A549 (cell line): ENCODE results near the gene EVA1C. TPM values are rescaled to one million over a fixed set of nuclear protein-coding genes. Genes with fewer than 3 reads are reported as not detected.
A peak's percentile ranks its signal among the peaks of the same experiment; 100 is the strongest.

Experiments used
- ATAC-seq, 2 experiments: fragments of 200-7000 bp in 1 of 2; fragments of >200 bp in 1 of 2; cut with Nextera tagmentation in 1 of 2; cut with Tn5 transposase in 1 of 2; 3 replicates each; pipeline versions ENCODE4 v1.8.0 to v1.9.1; 2018 to 2020; ENCODE audit warnings: mild to moderate bottlenecking in 1 of 2, moderate library complexity in 1 of 2
- CTCF ChIA-PET: fragments of 300-600 bp; sonication (Branson Sonifier 250); formaldehyde crosslinking; extraction: SDS; loops from one replicate; lab custom pipeline; 2021; ENCODE audit warnings: antibody characterized with exemption, inconsistent platforms; lab: Yijun Ruan, JAX
- POLR2A ChIA-PET: fragments of 350-600 bp; formaldehyde crosslinking; extraction: SDS; loops from one replicate; lab custom pipeline; 2021; ENCODE audit warnings: antibody characterized with exemption, inconsistent platforms; lab: Yijun Ruan, JAX
- DNase-seq, 2 experiments: peaks; one replicate each; pipeline versions ENCODE4 v3.0.0 to v3.0.0-alpha.2; 2011 to 2016; ENCODE audit warnings: low read depth in 1 of 2, low spot score in 1 of 2
- FAIRE-seq: peaks from 2 replicates; lab custom pipeline; 2011; peaks lifted over from hg19 to GRCh38; lab: Jason Lieb, UNC
- H3K27ac ChIP-seq, 2 experiments: fragments of >200 bp; sonication (Bioruptor Twin); formaldehyde crosslinking; 3 replicates each; pipeline ENCODE4 v1.5.1; 2016 to 2017
- H3K4me1 ChIP-seq: fragments of >200 bp; sonication (Bioruptor Twin); formaldehyde crosslinking; 3 replicates; pipeline ENCODE4 v1.6.1; 2016
- H3K4me2 ChIP-seq: fragments of >200 bp; sonication (Bioruptor Twin); formaldehyde crosslinking; 3 replicates; pipeline ENCODE4 v1.6.1; 2016
- H3K4me3 ChIP-seq: fragments of >200 bp; sonication (Bioruptor Twin); formaldehyde crosslinking; 3 replicates; pipeline ENCODE4 v1.5.1; 2016
- H3K9me3 ChIP-seq: fragments of >200 bp; sonication (Bioruptor Twin); formaldehyde crosslinking; 3 replicates; pipeline ENCODE4 v1.6.1; 2016
- CBX8 ChIP-seq: fragments of 200-600 bp; sonication (generic); IDR thresholded peaks from 2 replicates; pipeline ENCODE4 v1.6.1; 2016
- CEBPB ChIP-seq, 2 experiments: fragments of >200 bp in 1 of 2; sonication (Bioruptor Twin) in 1 of 2; formaldehyde crosslinking in 1 of 2; IDR thresholded peaks; 2 replicates each; pipeline ENCODE4 v1.6.1; 2012 to 2016
- CHD2 ChIP-seq: fragments of 150-350 bp; IDR thresholded peaks from 2 replicates; pipeline ENCODE4 v1.6.1; 2014; ENCODE audit warnings: low read length; ENCODE audit not compliant: partially characterized antibody
- EHF ChIP-seq: fragments of 250-450 bp; sonication (Bioruptor Pico); IDR thresholded peaks from 2 replicates; pipeline ENCODE4 v1.5.0; 2020; ENCODE audit warnings: mild to moderate bottlenecking
- EHMT2 ChIP-seq: fragments of 200-600 bp; sonication (generic); IDR thresholded peaks from 2 replicates; pipeline ENCODE4 v1.6.1; 2016; ENCODE audit warnings: antibody characterized with exemption, low read depth, mild to moderate bottlenecking, moderate library complexity
- ESRRA ChIP-seq: fragments of 150-350 bp; IDR thresholded peaks from 2 replicates; pipeline ENCODE4 v1.6.1; 2014; ENCODE audit warnings: mild to moderate bottlenecking, low read length, borderline replicate concordance
- FOSL2 ChIP-seq, 2 experiments: fragments of 450-650 bp in 1 of 2; fragments of >200 bp in 1 of 2; sonication (Bioruptor Twin) in 1 of 2; formaldehyde crosslinking; IDR thresholded peaks; 2 replicates each; pipeline versions ENCODE4 v1.5.0 to v1.6.1; 2016 to 2020; ENCODE audit warnings: mild to moderate bottlenecking in 1 of 2, moderate library complexity in 1 of 2
- GATA3 ChIP-seq: IDR thresholded peaks from 2 replicates; pipeline ENCODE4 v1.6.1; 2012; ENCODE audit warnings: borderline replicate concordance
- HDAC2 ChIP-seq: fragments of 200-600 bp; sonication (generic); IDR thresholded peaks from 2 replicates; pipeline ENCODE4 v1.6.1; 2016
- HEYL ChIP-seq: fragments of 250-450 bp; sonication (Bioruptor Pico); IDR thresholded peaks from 2 replicates; pipeline ENCODE4 v1.8.0; 2021; ENCODE audit warnings: mild to moderate bottlenecking, moderate library complexity
- HOXB5 ChIP-seq: fragments of 250-450 bp; sonication (Bioruptor Pico); IDR thresholded peaks from 2 replicates; pipeline ENCODE4 v1.5.0; 2020; ENCODE audit warnings: mild to moderate bottlenecking, moderate library complexity
- KDM1A ChIP-seq: fragments of 200-600 bp; sonication (generic); IDR thresholded peaks from 2 replicates; pipeline ENCODE4 v1.6.1; 2016; ENCODE audit warnings: low read depth, mild to moderate bottlenecking
- KDM5A ChIP-seq: fragments of 200-600 bp; sonication (generic); IDR thresholded peaks from 2 replicates; pipeline ENCODE4 v1.6.1; 2016; ENCODE audit warnings: antibody characterized with exemption, mild to moderate bottlenecking
- MAZ ChIP-seq: fragments of 150-350 bp; IDR thresholded peaks from 2 replicates; pipeline ENCODE4 v1.6.1; 2014; ENCODE audit warnings: antibody characterized with exemption, low read depth, low read length, borderline replicate concordance
- PHF8 ChIP-seq: fragments of 200-600 bp; sonication (generic); IDR thresholded peaks from 2 replicates; pipeline ENCODE4 v1.6.1; 2016; ENCODE audit warnings: low read depth, mild to moderate bottlenecking, antibody characterized with exemption, moderate library complexity, borderline replicate concordance
- POLR2AphosphoS2 ChIP-seq: conservative IDR thresholded peaks from 2 replicates; pipeline ENCODE4 v1.6.1; 2012; ENCODE audit warnings: low read length, improper control_type of control experiment, inconsistent platforms
- RAD21 ChIP-seq, 2 experiments: fragments of >200 bp in 1 of 2; sonication (Bioruptor Twin) in 1 of 2; formaldehyde crosslinking in 1 of 2; IDR thresholded peaks in 1 of 2; conservative IDR thresholded peaks in 1 of 2; 2 replicates in 1 of 2; 3 replicates in 1 of 2; pipeline ENCODE4 v1.6.1; 2012 to 2018; ENCODE audit warnings: inconsistent platforms in 1 of 2
- RCOR1 ChIP-seq: fragments of 150-350 bp; IDR thresholded peaks from 2 replicates; pipeline ENCODE4 v1.6.1; 2014; ENCODE audit warnings: antibody characterized with exemption, low read length, low read depth
- SMC3 ChIP-seq: fragments of >200 bp; sonication (Bioruptor Twin); formaldehyde crosslinking; IDR thresholded peaks from 3 replicates; pipeline ENCODE4 v1.6.1; 2018; ENCODE audit warnings: inconsistent platforms
- TFCP2L1 ChIP-seq: fragments of 250-450 bp; sonication (Bioruptor Pico); IDR thresholded peaks from 2 replicates; pipeline ENCODE4 v1.5.0; 2021; ENCODE audit warnings: mild to moderate bottlenecking
- ZC3H11A ChIP-seq: fragments of 450-650 bp; IDR thresholded peaks from 2 replicates; pipeline ENCODE4 v1.6.1; 2014; ENCODE audit warnings: antibody characterized with exemption, mild to moderate bottlenecking
- ZFP36 ChIP-seq: fragments of 450-650 bp; IDR thresholded peaks from 2 replicates; pipeline ENCODE4 v1.6.1; 2014; ENCODE audit warnings: borderline replicate concordance; ENCODE audit not compliant: partially characterized antibody
- WGBS: methylation state at CpG from one replicate; pipeline ENCODE4 v1.1.6; 2017; ENCODE audit errors: missing lambda C conversion rate; 5-methylcytosine and 5-hydroxymethylcytosine counted together
- polyA plus RNA-seq, 4 experiments: library from polyadenylated mRNA; depleted of rRNA in 3 of 4; stranded (reverse); fragments of >200 nt; fragmentation: RNase III in 1 of 4; extraction: RNeasy Plus Mini Kit Qiagen cat#74134 plus additional on column Dnase treatment in 1 of 4; gene quantifications; 2 replicates in 3 of 4; 3 replicates in 1 of 4; pipeline ENCODE4 v1.2.3, GENCODE V29; 2011 to 2017
- TF ChIP-seq, protein P1 (sequence below): IDR thresholded peaks from 2 replicates; pipeline ENCODE4 v1.6.1; 2012
- TF ChIP-seq, protein P2 (sequence below): fragments of 450-650 bp; IDR thresholded peaks from 2 replicates; pipeline ENCODE4 v1.6.1; 2014; ENCODE audit warnings: antibody characterized with exemption
- TF ChIP-seq, protein P3 (sequence below): fragments of >200 bp; sonication (Bioruptor Twin); formaldehyde crosslinking; IDR thresholded peaks from 3 replicates; pipeline ENCODE4 v1.6.1; 2016

The EVA1C gene
- polyA plus RNA-seq, 2 of the 4 experiments (the other 2 are of a cell fraction) = 41.1 to 48.0 TPM

DNA sequence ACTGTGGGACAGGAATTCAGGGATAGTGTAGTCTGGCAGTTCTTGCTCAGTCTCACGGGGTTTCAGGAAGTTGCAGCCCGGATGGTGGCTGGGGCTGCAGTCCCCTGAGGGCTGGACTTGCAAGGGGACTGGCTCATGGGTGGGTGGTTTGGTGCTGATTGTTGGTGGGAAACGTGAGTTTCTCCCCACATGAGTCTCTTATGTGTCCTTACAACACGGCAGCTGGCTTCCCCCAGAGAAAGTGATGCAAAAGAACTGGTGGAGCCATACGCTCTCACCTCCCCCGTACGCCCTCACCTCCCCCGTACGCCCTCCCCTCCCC, 64.9 kb downstream of the EVA1C start:
- H3K27ac ChIP-seq = peak overlapping the region in 1 of 2 experiments; percentile 88; a peak in 4 of 6 replicates
- TF ChIP-seq RAD21 (conservative IDR thresholded peaks at IDR 0.05 in 1 of 2, IDR thresholded peaks at IDR 0.05 in 1 of 2) (no peak), CEBPB (IDR thresholded peaks at IDR 0.05) (no peak), ESRRA (no peak), GATA3 (no peak), RCOR1 (no peak), POLR2AphosphoS2 (no peak), KDM1A (no peak), EHMT2 (no peak), HEYL (CRISPR knock-in tag) (no peak), PHF8 (no peak)
- no peak overlapping the region for H3K4me2 ChIP-seq
- 89% methylated on average over 6 of the region's 9 CpGs for WGBS
- ChIA-PET CTCF (interaction anchor here (0.8 kb wide), 1 partner anchor 92 kb away, joined by 3 read pairs; no protein-coding TSS in a partner anchor), POLR2A (no interaction called here)
- FAIRE-seq (no peak), ATAC-seq (no peak), DNase-seq (no peak)
- H3K9me3 ChIP-seq = no peaks in the 10 kb centered on the region
- peaks cover 60% of the 10 kb centered on the region for H3K4me1 ChIP-seq
- H3K4me3 ChIP-seq = no peak overlapping the region

DNA sequence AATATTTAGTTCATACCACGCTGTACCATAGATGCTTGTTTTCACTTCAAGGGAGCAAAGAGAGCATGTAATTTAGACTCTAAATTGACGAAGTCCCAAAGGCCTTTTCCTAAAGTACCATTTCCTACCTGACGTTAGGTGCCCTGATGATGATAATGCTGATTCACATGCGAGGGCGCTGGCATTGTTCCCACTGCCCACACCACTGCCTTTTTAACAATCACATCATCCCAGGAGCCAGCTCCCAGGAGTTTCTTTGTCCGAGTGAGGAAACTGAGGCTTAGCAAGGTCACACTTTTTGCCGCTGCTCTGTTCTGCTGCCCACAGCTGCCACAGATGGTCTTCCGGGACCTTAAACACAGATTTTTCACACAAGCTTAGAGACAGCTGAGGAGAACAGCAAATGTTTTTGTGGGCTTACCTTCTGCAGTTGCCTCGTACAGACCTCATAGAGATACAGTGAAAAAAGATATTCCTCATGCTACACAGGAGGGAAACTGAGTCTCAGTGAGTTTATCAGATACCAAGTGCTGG, 69.4 kb downstream of the EVA1C start:
- Histone ChIP-seq H3K9me3 (no peaks in the 10 kb centered on the region), H3K4me2 (no peak overlapping the region), H3K4me3 (no peak overlapping the region), H3K4me1 (peaks cover 31% of the 10 kb centered on the region; the same call in 2 of the 3 replicates), H3K27ac (peak overlapping the region in 1 of 2 experiments; percentile 32; a peak in 1 of 6 replicates)
- ATAC-seq = no peak
- TF ChIP-seq, protein P1, sequence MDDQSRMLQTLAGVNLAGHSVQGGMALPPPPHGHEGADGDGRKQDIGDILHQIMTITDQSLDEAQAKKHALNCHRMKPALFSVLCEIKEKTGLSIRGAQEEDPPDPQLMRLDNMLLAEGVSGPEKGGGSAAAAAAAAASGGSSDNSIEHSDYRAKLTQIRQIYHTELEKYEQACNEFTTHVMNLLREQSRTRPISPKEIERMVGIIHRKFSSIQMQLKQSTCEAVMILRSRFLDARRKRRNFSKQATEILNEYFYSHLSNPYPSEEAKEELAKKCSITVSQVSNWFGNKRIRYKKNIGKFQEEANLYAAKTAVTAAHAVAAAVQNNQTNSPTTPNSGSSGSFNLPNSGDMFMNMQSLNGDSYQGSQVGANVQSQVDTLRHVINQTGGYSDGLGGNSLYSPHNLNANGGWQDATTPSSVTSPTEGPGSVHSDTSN = no peak
- TF ChIP-seq, protein P2, sequence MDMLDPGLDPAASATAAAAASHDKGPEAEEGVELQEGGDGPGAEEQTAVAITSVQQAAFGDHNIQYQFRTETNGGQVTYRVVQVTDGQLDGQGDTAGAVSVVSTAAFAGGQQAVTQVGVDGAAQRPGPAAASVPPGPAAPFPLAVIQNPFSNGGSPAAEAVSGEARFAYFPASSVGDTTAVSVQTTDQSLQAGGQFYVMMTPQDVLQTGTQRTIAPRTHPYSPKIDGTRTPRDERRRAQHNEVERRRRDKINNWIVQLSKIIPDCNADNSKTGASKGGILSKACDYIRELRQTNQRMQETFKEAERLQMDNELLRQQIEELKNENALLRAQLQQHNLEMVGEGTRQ = no peak
- no peak for TF ChIP-seq HDAC2
- no peak for TF ChIP-seq KDM5A
- TF ChIP-seq MAZ = no peak
- no peak for TF ChIP-seq ZFP36
- no peak for TF ChIP-seq TFCP2L1
- ChIA-PET CTCF (interaction anchor here (0.9 kb wide), 1 partner anchor 9 kb away, joined by 3 read pairs; no protein-coding TSS in a partner anchor), POLR2A (no interaction called here)
- no peak for DNase-seq
- 88% methylated on average over 9 of the region's 9 CpGs for WGBS
- FAIRE-seq = no peak

DNA sequence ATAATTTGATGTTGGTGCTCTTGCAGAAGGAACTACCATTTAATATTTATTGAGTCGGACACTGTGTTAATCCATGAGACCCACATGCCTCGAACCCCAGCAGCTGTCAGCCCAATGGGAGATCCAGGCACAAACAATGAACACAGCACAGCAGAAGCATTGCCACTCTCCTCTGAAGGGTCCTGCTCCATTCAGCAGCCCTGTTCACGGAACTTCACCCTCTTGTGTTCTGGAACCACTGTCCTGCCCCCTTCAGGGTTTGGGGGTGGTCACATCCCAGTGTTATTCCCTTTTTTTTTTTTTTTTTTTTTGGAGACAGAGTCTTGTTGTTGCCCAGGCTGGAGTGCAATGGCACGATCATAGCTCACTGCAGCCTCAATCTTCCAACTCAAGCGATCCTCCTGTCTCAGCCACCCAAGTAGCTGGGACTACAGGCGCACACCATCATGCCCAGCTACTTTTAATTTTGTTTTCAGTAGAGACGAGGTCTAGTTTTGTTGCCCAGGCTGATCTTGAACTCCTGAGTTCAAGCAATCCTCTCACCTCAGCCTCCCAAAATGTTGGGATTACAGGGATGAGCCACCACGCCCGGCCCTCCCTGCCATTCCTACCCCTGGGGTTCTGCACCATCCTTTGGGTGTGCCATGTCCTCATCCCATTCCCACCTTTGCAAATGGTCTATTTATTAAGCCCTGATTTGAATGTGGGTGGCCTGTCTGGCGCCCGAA, 70.2 kb downstream of the EVA1C start:
- FAIRE-seq = no peak
- CTCF ChIA-PET = interaction anchor here (0.9 to 1.3 kb wide), 2 partner anchors 8 to 67 kb away, joined by 3 read pairs; no protein-coding TSS in a partner anchor
- POLR2A ChIA-PET = no interaction called here
- no peak for DNase-seq
- no peak for ATAC-seq
- TF ChIP-seq EHF (CRISPR knock-in tag) (no peak), TFCP2L1 (no peak), CHD2 (no peak), HOXB5 (CRISPR knock-in tag) (no peak), KDM1A (no peak), RAD21 (conservative IDR thresholded peaks at IDR 0.05 in 1 of 2, IDR thresholded peaks at IDR 0.05 in 1 of 2) (no peak), SMC3 (no peak), CEBPB (IDR thresholded peaks at IDR 0.05) (no peak), FOSL2 (IDR thresholded peaks at IDR 0.05) (no peak), FOSL2 (CRISPR knock-in tag; IDR thresholded peaks at IDR 0.05) (no peak), CBX8 (no peak), ZC3H11A (no peak)
- TF ChIP-seq, protein P3, sequence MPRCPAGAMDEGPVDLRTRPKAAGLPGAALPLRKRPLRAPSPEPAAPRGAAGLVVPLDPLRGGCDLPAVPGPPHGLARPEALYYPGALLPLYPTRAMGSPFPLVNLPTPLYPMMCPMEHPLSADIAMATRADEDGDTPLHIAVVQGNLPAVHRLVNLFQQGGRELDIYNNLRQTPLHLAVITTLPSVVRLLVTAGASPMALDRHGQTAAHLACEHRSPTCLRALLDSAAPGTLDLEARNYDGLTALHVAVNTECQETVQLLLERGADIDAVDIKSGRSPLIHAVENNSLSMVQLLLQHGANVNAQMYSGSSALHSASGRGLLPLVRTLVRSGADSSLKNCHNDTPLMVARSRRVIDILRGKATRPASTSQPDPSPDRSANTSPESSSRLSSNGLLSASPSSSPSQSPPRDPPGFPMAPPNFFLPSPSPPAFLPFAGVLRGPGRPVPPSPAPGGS = no peak
- H3K4me3 ChIP-seq = no peak overlapping the region
- no peak overlapping the region for H3K4me2 ChIP-seq
- H3K9me3 ChIP-seq = no peaks in the 10 kb centered on the region
- peaks cover 26% of the 10 kb centered on the region; the same call in 2 of the 3 replicates for H3K4me1 ChIP-seq
- H3K27ac ChIP-seq = peak overlapping the region in 1 of 2 experiments; percentile 19; a peak in 1 of 6 replicates
- 85% methylated on average over 11 of the region's 11 CpGs for WGBS
